SK-N-MC (cell line): ENCODE measurements around the gene WDR35.

Experiments
- DNase-seq: peaks from one replicate; pipeline ENCODE4 v3.0.0-alpha.2; 2011; ENCODE audit warnings: low read depth, low spot score
- H3K27ac ChIP-seq: fragments of 200-600 bp; sonication (generic); 2 replicates; pipeline ENCODE4 v1.5.1; 2016; ENCODE audit warnings: mixed run types
- H3K36me3 ChIP-seq: fragments of 200-600 bp; sonication (generic); 2 replicates; pipeline ENCODE4 v1.6.1; 2017; ENCODE audit warnings: antibody characterized with exemption, low read length, mixed read lengths; ENCODE audit not compliant: insufficient read depth
- H3K4me3 ChIP-seq: fragments of 200-600 bp; sonication (generic); 2 replicates; pipeline ENCODE4 v1.5.1; 2016
- H3K9ac ChIP-seq: fragments of 200-600 bp; sonication (generic); 2 replicates; pipeline ENCODE4 v1.8.0; 2017; ENCODE audit warnings: mixed run types, mixed read lengths; ENCODE audit not compliant: insufficient read length
- H3K9me3 ChIP-seq: fragments of 200-600 bp; sonication (generic); 2 replicates; pipeline ENCODE4 v1.6.1; 2017; ENCODE audit warnings: low read depth, mild to moderate bottlenecking, antibody characterized with exemption, low read length, moderate library complexity, mixed read lengths
- EZH2 ChIP-seq: fragments of 200-600 bp; sonication (generic); IDR thresholded peaks from one replicate; pipeline ENCODE4 v1.6.1; 2017; ENCODE audit warnings: antibody characterized with exemption
- FOXP2 ChIP-seq: optimal IDR thresholded peaks from 2 replicates; pipeline ENCODE3; 2011; ENCODE audit warnings: mild to moderate bottlenecking, moderate library complexity; ENCODE audit not compliant: insufficient read depth; ENCODE audit errors: extremely low read length, control extremely low read depth
- POLR2AphosphoS5 ChIP-seq: IDR thresholded peaks from 2 replicates; pipeline ENCODE4 v1.6.1; 2012; ENCODE audit warnings: mild to moderate bottlenecking, low read depth, low read length, borderline replicate concordance

WDR35 gene

GRCh38 chr2:19971691-19972090 lies 18.2 kb downstream of the WDR35 start:
- Histone ChIP-seq H3K9ac (no peak overlapping the region), H3K9me3 (no peaks in the 10 kb centered on the region), H3K4me3 (no peak overlapping the region), H3K36me3 (peaks cover 34% of the 10 kb centered on the region), H3K27ac (no peak overlapping the region)
- TF ChIP-seq POLR2AphosphoS5 (no peak), FOXP2 (no peak), EZH2 (no peak)
- DNase-seq: no peak

GRCh38 chr2:19963386-19963785 lies 26.5 kb downstream of the WDR35 start:
- no peak for DNase-seq
- H3K9ac ChIP-seq: no peak overlapping the region
- H3K27ac ChIP-seq: no peak overlapping the region
- TF ChIP-seq POLR2AphosphoS5 (no peak), FOXP2 (no peak), EZH2 (no peak)
- H3K4me3 ChIP-seq: no peak overlapping the region
- peaks cover 12% of the 10 kb centered on the region for H3K36me3 ChIP-seq
- H3K9me3 ChIP-seq: no peaks in the 10 kb centered on the region

GRCh38 chr2:19955544-19956422 lies 34.1 kb downstream of the WDR35 start:
- H3K9ac ChIP-seq: no peak overlapping the region
- no peaks in the 10 kb centered on the region for H3K9me3 ChIP-seq

GRCh38 chr2:19949071-19949470 lies 40.8 kb downstream of the WDR35 start:
- H3K9me3 ChIP-seq: no peaks in the 10 kb centered on the region
- H3K4me3 ChIP-seq: peak overlapping the region; percentile 18; the same call in 1 of the 2 replicates
- peak; percentile 5 for DNase-seq
- TF ChIP-seq POLR2AphosphoS5 (no peak), EZH2 (no peak), FOXP2 (no peak)
- peak overlapping the region; percentile 27; the same call in 1 of the 2 replicates for H3K27ac ChIP-seq
- peaks cover 20% of the 10 kb centered on the region for H3K36me3 ChIP-seq
- H3K9ac ChIP-seq: no peak overlapping the region

More at GRCh38 chr2:19955544-19956422, 34.1 kb downstream of the WDR35 start:
- Histone ChIP-seq H3K27ac (no peak overlapping the region), H3K4me3 (no peak overlapping the region), H3K36me3 (peaks cover 10% of the 10 kb centered on the region; the same call in 1 of the 2 replicates)
- no peak for TF ChIP-seq POLR2AphosphoS5
- TF ChIP-seq EZH2: no peak
- TF ChIP-seq FOXP2: no peak
- DNase-seq: no peak

GRCh38 chr2:19947184-19947940 lies 42.5 kb downstream of the WDR35 start:
- Histone ChIP-seq H3K9me3 (no peaks in the 10 kb centered on the region), H3K36me3 (peaks cover 19% of the 10 kb centered on the region), H3K4me3 (no peak overlapping the region), H3K9ac (no peak overlapping the region), H3K27ac (peak overlapping the region; percentile 34; the same call in 1 of the 2 replicates)
- TF ChIP-seq FOXP2 (no peak), EZH2 (no peak), POLR2AphosphoS5 (no peak)
- no peak for DNase-seq

GRCh38 chr2:19944205-19944845 lies 45.6 kb downstream of the WDR35 start:
- no peak for DNase-seq
- Histone ChIP-seq H3K9ac (no peak overlapping the region), H3K36me3 (peaks cover 10% of the 10 kb centered on the region), H3K4me3 (no peak overlapping the region), H3K27ac (no peak overlapping the region), H3K9me3 (no peaks in the 10 kb centered on the region)
- TF ChIP-seq FOXP2 (no peak), POLR2AphosphoS5 (no peak), EZH2 (no peak)

- Histone ChIP-seq H3K4me3 (no peak overlapping the region), H3K27ac (no peak overlapping the region), H3K9me3 (no peaks in the 10 kb centered on the region), H3K36me3 (peaks cover 17% of the 10 kb centered on the region), H3K9ac (no peak overlapping the region)
- DNase-seq: no peak
- TF ChIP-seq FOXP2 (no peak), EZH2 (no peak), POLR2AphosphoS5 (no peak)
These were observed 46.7 kb downstream of the WDR35 start for GRCh38 chr2:19943189-19943588.

- no peak overlapping the region for H3K27ac ChIP-seq
- H3K36me3 ChIP-seq: peaks cover 27% of the 10 kb centered on the region
- DNase-seq: no peak
- no peak overlapping the region for H3K4me3 ChIP-seq
- no peaks in the 10 kb centered on the region for H3K9me3 ChIP-seq
- no peak for TF ChIP-seq FOXP2
- TF ChIP-seq POLR2AphosphoS5: no peak
- TF ChIP-seq EZH2: no peak
- no peak overlapping the region for H3K9ac ChIP-seq
These were observed 47.7 kb downstream of the WDR35 start for GRCh38 chr2:19942199-19942598.
